DMS79 (cell line): ENCODE data around the gene ESRP2.

ENCODE experiments used
- DNase-seq: peaks from one replicate; lab custom pipeline; 2025; lab: John Stamatoyannopoulos, UW

Gene ESRP2

DNA sequence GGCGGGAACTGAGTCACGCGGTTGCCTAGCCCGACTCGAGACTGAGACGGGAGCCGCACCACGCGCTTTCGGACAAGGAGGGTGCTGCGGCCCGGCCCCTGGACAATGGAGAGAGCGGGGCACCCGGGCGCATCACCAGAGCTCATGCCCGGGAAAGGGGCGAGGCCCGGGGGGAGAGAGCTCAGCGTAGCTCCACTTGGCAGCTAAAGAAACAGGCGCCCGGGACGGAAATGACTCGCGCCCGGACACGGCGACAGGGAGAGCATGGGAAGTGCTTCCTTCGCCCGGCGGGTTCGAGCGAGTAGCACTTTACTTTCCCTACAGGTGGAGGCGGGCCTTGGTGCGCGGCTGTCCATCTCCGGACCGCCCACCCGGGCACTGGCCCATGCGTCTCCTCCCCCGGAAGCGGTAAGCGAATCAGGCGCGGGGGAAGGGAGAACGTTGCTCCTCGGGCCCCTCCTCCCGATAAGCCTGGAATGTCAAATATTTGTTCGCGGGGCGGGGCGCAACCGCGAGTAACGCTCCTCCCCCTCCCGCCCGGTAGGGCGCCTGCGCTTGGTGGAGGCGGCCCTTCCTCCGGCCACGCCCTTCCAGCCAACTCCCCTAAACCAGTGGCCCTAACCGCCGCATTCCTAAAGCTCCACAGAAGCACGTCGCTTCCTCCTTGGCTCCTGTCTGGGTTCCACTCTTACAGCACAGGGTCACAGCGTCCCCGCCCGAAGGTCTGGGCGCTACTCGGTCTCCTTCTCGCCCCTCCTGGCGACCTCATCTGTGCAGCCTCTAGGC is 1.5 kb upstream of the ESRP2 start:
- DNase-seq = peak; percentile 58

- DNase-seq = no peak
Measured at GRCh38 chr16:68236826-68237242, 907 bp upstream of the ESRP2 start.

- DNase-seq = no peak
Measured at GRCh38 chr16:68236137-68236825, 354 bp upstream of the ESRP2 start.

DNA sequence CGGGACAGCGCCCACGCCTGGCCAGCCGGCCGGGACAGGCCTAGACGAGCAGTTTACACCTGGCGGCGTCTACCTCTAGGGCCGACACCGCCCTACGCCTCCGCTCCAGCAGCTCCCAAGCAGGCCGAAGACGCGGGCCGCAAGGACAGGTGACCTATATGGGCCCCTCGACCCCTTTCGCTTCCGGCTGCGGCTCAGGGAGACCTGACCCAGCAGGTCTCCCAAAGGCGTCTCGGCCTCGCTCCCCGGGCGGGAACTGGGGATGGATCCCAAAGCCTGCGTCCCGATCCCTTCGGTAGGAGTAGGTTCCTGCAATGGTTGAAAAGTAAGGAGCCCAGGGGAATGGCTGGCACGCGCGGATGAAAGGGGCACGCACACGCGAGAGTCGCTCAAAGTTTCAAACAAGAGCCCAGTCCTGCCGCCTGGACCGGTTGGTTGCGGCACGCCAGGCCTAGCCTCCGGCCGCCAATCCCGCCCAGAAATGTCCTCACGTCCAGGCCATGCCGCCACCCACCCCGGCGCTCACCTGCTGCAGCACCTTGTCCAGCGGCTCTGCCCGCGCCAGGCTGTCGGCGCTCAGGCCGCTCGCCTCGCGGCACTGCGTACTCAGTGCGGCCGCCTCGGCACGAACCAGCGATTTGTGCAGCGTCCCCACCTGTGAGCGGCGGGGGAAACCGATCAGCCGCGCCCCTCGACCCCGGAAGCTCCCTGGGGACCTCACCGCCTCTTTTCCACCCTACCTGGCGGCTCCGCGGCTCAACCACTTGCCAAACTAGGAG is 630 bp downstream of the ESRP2 start:
- DNase-seq = no peak

GRCh38 chr16:68234188-68235107 is 1.5 kb downstream of the ESRP2 start:
- DNase-seq = peak; percentile 81

GRCh38 chr16:68233835-68234187 is 2.1 kb downstream of the ESRP2 start:
- no peak for DNase-seq

DNA sequence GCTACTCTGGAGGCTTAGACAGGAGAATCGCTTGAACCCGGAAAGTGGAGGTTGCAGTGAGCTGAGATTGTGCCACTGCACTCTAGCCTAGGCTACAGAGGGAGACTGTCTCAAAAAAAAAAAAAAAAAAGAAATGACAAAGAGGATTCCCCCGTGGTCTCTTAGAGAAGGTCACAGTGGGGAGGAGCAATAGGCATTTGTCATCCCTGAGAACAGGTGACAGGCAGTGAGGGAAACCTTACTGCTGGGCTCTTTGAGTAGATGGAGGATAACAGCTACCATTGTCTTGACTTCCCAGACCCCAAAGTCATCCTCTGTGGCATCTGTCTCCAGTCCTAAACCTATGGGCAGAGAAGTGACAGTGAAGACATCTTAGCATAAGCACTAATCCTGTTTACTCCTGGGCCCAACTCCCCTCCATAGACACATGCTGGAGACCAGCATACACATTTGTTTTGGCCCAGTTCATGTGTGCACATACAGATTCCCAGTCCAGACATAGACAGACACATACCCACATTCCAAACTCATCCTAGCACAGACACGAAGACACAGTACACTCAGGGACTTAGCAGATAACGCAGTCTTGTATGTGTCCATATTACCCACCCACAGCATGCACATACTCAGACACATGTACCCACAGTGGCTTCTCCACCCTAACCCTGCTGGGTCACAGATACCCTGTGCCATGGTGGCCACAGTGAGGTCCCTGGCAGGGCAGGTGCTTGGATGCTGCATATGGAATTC is 2.7 kb downstream of the ESRP2 start:
- DNase-seq = no peak

- DNase-seq = no peak
Measured at GRCh38 chr16:68232335-68232734, 3.6 kb downstream of the ESRP2 start.

DNA sequence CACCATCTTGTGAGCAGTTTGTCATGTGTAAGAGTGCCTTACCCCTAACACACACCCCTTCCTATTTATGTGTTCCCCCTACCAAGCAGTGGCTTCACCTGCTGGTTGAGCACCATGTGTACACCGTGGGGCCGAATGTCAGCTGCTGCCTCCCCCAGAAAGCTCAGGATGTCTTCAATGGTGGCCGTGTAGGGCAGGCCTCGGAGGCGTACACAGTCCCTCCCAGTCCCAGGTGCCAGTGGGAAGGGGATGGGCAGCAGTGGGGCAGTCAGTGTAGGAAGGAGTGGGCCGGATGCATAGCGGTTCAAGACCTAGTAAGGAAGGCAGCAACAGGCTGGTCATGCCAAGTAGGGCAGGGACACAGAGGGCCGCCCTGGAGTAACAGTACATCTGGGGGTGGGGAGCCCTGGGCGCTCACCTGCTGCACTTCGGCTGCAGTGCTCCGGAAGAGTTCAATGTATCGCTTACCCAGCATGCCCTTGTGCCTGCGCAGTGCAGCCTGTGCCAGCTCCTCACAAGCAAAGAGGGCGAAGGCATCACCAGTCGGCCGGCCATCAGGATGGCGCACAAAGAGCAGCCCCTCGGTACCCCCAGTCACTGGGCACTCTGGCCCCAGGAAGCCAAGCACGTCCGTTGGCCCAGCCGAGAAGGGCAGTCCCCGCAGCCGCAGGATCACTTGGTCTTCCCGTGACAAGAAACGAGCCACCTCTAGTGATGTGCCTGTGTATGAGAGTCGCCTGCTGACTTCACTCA is 4.4 kb downstream of the ESRP2 start:
- no peak for DNase-seq

DNA sequence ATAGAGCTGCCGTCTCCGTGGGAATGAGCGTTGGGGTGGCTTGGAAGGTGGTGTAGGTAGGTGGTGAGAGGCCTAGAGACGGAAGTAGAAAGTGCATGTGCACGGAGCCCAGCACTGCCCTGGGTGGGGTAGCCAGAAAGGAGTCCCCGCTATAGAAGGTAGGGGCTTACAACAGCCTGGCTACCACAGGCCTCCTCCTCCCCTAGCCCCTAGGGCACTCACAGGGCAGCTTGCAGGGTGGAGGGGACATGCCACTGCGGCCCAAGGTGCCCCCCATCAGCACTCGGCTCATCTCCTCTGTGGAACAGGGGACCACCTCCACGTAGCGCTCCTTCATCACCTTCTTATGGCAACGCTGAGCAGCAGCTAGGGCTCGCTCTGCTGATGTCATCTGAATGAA is 5.0 kb downstream of the ESRP2 start:
- no peak for DNase-seq

DNA sequence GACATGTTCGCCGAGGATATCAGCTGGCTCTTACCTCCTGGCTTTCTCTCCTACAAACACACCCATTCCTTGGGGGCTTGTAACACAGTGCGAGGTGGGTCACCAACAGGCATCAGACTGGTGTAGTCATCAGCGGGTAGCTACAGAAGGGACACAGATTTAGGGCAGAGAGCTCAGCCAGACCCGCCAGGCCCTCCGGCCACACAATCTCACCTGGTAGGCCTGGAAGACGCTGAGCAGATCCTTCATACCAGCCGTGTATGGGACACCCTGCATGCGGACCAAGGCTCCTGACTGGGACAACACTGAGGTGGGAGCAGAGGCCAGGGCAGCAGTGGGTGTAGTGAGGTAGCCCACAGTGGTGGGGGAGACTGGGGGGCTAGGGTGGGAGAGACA is 5.8 kb downstream of the ESRP2 start:
- DNase-seq = no peak

GRCh38 chr16:68229431-68230175 is 6.3 kb downstream of the ESRP2 start:
- no peak for DNase-seq

GRCh38 chr16:68228652-68229051 is 7.3 kb downstream of the ESRP2 start:
- DNase-seq = no peak

- no peak for DNase-seq
Measured at GRCh38 chr16:68227850-68228553, 7.9 kb downstream of the ESRP2 start.

DNA sequence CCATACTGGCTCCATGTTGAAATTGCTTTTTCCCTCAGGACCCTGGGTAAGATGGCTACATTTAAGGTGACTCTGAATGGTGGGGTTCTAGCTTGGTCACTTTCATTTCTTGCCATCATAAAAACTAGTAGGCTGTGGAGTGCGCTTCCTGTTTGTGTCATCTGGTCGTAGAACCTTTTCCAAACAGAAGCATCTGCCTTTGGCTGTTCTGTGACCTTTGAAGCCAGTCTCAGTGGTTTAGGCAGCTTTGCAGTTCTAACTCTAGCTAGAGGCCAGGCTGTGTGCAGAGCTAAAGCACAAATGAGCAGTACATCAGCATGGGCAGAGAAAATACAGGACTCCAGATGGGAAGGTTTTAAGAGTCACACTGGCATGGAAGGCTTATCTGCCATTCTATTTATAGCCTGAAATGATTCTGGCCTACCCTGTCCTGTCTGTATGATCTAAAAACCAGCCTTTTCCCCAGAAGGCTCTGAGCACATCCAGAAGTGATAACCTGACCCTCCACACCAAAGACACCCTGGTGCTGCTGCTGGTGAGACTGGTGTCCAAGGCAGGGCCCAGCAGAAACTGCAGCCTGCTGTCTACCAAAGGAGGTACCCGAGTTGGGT is 8.6 kb downstream of the ESRP2 start:
- DNase-seq = no peak

DNA sequence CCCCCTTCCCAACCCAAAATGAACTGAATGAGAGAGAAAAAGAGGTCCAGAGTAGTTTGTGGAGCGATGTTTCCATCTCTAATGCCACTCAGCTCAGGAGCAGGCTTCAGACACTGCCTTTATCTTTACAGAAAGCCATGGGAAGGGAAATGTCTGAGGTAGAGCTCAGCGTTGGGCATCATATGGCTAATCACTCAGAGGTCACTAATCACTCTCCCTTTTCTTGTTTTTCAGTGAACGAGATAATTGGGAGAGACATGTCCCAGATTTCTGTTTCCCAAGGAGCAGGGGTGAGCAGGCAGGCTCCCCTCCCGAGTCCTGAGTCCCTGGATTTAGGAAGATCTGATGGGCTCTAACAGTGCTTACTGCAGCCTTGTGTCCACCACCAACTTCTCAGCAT is 9.8 kb downstream of the ESRP2 start:
- no peak for DNase-seq

GRCh38 chr16:68223072-68223471 is 12.9 kb downstream of the ESRP2 start:
- DNase-seq = no peak

- DNase-seq = no peak
Measured at GRCh38 chr16:68219725-68220351, 16.1 kb downstream of the ESRP2 start.
